HG03066 (cell line): Measurements from ENCODE around the gene JDP2.
"Not testable (repeated sequence)": the region's sequence is repeated elsewhere in the genome, so short reads cannot be mapped to it uniquely, and the experiment has no call there.

Experiments used
- ATAC-seq: cut with Tn5 transposase; IDR thresholded peaks from one replicate; pipeline ENCODE4 v1.9.1; 2021; ENCODE audit warnings: low read depth; ENCODE audit not compliant: unreplicated experiment

JDP2 gene

GRCh38 chr14:75453817-75454434 lies 26.1 kb downstream of the JDP2 start:
- no peak for ATAC-seq

- ATAC-seq = no peak
Measured at GRCh38 chr14:75454963-75455546, 27.2 kb downstream of the JDP2 start.

DNA sequence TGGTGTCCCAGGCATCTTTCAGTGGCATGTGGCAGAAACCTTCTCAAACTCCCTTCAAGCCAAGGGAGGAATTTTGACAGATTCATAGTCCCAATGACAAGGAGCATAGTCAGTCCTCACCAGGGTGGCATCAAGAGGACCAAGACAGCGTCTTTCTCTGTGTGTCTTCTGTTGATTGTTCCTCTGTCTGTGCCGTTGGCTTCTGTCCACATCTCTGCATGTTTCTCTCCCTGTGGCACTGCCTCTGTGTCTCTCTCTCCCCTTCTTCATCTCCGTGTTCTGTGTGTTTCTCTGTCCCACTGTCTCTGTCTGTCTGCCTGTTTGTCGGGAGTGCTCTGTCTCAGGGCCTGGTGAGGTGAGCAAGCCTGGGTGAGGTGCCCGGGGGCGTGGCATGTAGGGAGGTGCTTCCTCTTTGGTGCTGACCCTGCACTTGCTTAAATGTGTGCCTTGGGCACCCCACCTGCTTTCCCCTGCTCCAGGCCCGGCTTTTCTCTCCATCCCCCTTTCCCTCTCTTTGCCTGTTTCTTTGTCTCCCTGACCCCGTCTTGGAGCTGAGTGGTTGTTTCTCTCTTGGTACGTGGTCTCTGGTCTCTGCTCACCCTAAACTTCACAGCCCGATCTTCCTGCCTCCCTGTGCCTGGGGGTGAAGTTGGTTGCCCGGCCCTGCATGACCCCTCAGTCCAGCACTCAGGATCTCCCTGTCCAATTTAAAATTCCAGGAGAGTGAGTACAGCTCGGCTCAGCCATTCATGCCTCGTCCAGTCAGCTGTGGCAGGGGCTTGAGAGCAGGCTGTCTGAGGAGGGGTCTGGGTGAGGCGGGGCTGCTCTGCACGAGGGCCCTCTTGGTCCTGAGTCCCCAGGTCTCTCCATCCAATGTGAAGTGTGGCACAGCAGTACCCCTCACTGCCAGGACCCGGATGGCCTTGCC lies 28.5 kb downstream of the JDP2 start:
- ATAC-seq = no peak

DNA sequence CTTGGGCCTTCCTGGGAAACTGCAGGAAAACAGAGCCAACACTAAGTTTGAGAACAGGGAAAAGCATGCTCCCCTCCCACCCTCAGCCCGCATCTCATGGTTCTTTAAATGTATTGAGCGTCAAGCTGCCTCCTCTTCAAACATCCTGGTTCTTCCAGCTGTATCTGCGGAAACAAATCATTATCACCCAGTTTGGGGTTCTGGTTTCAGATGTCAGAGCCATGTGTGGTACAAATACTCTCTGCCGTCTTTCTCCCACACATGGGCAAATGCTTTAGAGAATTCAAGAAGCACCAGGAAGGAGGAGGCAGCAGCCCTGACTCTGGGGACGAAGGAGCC lies 29.1 kb downstream of the JDP2 start:
- ATAC-seq = no peak

DNA sequence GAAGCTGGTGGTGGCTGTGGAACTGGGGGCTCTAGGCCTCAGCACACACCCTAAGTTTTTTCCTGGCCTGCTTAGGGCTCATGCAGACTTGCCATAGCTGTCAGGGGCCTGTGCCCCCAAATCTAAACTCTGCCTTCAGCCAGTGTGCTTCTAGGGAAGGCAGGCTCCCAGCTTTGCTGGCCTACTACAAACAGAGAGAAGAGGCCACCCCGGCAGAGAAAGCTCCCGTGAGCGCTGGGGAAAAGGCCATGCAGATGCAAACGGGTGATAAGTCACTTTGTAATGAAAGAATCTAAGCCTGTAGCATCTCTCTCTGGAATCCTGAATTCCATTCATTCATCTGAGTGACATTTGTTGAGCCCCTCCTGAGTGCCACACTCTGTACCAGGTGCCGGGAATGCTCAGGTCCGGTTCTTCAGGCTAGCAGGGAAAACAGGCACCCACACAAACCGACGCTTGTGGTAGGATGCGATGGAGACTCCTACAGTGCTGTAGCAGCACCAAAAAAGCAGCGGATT lies 29.9 kb downstream of the JDP2 start:
- ATAC-seq = no peak

DNA sequence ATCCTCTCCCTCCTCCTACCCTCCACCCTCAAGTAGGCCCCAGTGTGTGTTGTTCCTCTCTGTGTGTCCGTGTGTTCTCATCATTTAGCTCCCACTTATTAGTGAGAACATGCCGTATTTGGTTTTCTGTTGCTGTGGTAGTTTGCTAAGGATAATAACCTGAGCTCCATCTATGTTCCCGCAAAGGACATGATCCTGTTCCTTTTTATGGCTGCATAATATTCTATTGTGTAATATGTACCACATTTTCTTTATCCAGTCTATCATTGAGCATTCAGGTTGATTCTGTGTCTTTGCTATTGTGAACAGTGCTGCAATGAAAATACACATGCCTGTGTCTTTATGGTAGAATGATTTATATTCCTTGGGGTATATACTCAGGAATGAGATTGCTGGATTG lies 30.5 kb downstream of the JDP2 start:
- ATAC-seq = no peak

DNA sequence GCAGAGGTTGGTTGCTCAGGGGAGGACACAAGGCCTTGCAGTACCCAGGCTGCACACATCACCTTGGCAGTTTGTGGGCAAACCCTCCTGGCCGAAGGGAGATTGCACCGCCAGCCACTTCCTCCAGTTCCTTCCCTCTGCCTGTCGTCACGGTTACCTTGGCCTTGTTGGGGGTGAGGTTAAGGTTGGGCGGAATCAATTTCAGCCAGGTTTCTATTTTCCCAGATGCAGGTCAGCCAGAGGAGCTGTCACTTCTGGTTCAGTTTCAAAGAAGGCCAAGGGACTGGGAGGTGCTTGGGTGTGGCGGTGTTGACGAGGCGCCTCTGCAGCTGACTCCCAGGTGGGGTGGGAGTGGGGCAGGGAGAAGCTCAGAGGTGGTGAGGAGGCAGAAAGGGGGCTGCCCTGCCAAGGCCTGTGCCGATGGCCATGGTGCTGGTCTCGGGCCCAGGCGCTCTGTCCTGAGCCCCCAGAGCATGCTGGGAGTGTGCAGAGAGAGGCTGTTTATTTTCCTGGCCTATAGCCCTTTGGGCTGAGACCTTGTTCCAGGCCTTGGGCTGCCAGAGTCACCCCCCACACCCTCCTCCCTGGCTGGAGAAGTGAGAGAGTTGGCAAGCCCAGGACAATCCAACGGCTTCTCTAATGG lies 31.4 kb downstream of the JDP2 start:
- no peak for ATAC-seq

DNA sequence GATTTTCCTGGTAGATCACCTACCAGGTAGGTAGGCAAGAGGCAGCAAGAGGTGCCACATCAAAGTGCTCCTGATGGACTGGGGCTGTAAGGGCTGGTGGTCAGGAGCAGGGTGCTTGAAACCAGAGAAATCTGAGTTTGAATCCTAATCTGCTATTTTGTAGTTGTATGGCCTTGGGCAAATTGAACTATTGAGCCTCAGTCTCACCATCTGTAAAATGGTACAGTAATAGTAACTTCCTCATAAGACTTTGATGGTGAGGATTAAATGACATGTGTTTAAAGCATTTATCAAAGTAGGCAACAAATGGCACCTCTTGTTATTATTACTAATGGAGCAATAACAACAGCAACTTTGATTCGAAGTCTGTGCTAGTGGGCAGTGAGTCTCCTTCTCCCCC lies 32.0 kb downstream of the JDP2 start:
- no peak for ATAC-seq

- no peak for ATAC-seq
Measured at GRCh38 chr14:75460394-75460793, 32.6 kb downstream of the JDP2 start.

- ATAC-seq = no peak
Measured at GRCh38 chr14:75461303-75461702, 33.5 kb downstream of the JDP2 start.

DNA sequence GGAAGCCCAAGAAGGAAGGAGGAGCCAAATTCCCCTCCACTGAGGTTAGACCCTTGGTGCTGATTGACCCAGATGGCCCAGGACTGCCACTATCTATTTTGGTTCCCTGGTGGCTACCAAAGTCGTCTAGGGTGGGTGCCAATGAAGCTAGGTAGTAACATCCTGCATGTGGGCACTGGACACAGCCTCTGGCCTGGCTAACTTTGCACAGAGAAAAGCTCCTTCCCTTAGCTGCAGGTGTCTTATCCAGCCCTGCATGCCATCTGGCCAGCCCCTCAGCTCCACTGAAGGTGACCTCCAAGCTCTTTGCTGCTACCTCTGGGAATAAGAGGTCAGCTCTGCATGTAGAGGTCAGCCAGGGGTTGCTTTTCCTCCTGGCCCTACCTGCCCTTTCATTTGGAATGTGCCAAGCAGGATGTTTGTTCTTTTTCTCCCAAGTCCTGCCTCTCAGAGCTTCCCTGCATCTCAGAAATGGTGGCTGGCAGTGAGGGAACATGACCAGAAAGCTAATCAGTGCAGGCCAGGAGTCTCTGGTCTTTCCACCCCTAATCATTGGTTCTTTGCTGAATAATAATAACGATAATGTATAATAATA lies 34.0 kb downstream of the JDP2 start:
- no peak for ATAC-seq

DNA sequence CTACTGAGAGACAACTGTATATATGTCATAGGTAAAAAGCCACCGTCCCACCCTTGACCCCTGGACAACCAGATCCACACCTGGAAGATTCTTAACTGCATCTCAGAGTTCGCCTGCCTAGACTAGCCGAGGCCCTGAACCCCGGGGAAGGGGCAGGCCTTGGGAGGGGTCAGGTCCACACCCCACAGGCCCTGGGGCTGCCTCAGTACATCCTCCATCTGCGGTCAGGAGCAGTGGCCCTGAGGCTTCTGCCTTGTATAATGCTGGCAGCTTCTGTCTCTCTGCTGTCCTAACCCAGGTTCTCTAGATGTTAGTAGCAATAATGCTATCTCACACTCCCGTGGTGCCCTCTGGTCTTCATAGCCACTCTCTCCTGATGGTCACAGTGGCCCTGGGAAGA lies 36.8 kb downstream of the JDP2 start:
- ATAC-seq = no peak

GRCh38 chr14:75467763-75468162 lies 39.9 kb downstream of the JDP2 start:
- no peak for ATAC-seq

- ATAC-seq = no peak
Measured at GRCh38 chr14:75469164-75469563, 41.3 kb downstream of the JDP2 start.

- no peak for ATAC-seq
Measured at GRCh38 chr14:75469606-75470237, 41.9 kb downstream of the JDP2 start.

- ATAC-seq = no peak
Measured at GRCh38 chr14:75470238-75470797, 42.5 kb downstream of the JDP2 start.

- no peak for ATAC-seq
Measured at GRCh38 chr14:75471059-75471458, 43.2 kb downstream of the JDP2 start.

DNA sequence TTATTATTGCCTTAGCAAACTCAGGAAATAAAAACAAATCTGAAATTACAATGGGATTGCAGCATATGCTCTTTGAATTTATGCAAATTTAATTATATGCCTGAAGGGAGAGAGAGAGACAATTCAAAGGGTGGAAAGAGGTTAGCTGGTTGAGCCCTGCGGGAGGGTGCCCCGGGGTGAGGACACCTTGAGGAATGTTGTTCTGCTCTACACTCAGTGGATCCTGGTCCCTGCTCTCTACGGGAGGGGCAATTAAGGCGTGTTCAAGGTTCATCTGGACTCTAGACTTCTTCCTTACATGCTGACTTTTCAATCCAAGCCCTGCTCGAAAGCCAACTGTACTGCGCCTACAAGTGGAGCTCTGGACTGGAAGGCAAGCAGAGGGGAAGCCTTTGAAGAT lies 46.3 kb downstream of the JDP2 start:
- not testable (repeated sequence) for ATAC-seq

DNA sequence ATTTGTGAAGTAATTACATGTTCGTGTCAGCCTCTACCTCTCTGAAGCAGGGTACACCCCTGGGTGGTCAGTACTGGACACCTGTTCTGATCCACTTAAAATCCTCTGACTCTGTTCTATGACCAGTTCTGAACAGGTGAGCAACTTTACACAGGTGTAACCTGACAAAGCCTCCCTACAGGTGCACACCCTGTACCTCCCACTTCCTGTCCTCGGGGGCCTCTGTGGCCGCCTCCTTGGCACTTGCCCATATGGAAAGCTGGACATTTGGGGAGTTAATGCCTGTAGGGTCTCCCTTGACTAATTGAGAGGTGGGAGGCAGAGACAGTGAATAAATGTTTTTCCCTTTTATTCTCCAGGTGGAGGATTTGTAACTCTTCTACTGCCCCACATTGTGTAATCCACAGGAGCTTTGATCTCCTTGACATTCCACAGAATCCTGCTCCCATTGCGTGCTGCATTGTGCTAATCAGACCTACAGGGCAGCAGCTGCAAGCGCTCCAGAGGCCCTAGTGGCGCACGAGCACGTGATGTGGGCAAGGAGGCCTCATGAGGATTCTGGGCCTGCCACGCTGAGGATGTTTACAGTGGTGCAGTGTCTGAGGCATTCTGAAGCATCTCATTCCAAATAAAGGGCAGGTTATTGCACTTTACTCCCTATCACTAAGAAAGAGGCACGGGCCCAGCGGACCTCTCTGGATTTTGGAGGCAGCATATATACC lies 48.6 kb downstream of the JDP2 start:
- ATAC-seq = no peak
